ENCODE measurements around the gene MT1B.
A peak's percentile ranks its signal among the peaks of the same experiment; 100 is the strongest.

MT1B gene

DNA sequence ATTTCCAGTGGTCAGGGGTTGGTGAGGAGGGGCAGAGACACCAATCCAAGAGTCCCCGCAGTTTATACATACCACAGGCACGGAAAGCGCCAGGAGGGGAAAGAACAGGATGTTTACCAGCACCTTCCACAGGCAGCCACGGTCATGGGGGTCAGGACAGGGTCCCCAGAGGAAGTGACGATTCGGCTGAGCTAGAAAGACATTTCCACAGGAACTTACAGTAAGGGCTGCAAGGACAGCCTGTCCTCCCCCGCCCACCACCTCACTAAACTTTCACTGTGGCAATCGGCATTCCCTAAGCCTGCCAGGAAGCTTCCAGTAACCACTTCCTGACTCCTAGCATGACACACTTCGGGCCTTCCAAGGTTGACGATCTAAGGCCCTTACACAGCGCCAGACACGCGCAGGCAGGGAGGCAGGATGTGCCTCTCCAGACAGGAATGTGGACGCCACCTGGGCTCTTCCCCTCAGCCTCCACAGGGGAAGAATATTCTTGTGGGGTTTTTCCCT, 44.5 kb upstream of the MT1B start:
- TF ChIP-seq, protein P1, sequence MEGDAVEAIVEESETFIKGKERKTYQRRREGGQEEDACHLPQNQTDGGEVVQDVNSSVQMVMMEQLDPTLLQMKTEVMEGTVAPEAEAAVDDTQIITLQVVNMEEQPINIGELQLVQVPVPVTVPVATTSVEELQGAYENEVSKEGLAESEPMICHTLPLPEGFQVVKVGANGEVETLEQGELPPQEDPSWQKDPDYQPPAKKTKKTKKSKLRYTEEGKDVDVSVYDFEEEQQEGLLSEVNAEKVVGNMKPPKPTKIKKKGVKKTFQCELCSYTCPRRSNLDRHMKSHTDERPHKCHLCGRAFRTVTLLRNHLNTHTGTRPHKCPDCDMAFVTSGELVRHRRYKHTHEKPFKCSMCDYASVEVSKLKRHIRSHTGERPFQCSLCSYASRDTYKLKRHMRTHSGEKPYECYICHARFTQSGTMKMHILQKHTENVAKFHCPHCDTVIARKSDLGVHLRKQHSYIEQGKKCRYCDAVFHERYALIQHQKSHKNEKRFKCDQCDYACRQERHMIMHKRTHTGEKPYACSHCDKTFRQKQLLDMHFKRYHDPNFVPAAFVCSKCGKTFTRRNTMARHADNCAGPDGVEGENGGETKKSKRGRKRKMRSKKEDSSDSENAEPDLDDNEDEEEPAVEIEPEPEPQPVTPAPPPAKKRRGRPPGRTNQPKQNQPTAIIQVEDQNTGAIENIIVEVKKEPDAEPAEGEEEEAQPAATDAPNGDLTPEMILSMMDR (conservative IDR thresholded peaks at IDR 0.05; ENCODE audit: low read depth, low read length): no peak
- peak overlapping the region; percentile 7 for H3K4me3 ChIP-seq (ENCODE audit: low read depth, low read length)
- DNase-seq (ENCODE audit: low read depth): peak; percentile 98

DNA sequence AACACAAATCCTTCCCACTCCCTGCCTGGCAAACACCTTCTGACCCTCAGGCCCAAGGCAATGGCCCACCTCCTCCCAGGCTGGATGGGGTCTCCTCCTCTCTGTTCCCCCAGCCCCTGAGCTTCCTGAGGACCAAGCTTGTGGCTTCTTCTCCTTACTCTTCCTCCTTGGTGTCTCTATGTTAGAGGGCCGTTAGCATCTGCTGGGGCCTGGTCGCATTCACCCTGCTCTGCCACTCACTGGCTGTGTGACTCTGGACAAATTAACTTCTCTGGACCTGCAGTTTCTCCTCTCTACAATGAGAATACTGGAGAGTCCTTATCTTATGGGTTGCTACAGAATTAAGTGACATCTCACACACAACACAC, 44.0 kb upstream of the MT1B start:
- DNase-seq (ENCODE audit: low read depth): no peak
- TF ChIP-seq, protein P1 (conservative IDR thresholded peaks at IDR 0.05; ENCODE audit: low read depth, low read length): no peak
- no peak overlapping the region for H3K4me3 ChIP-seq (ENCODE audit: low read depth, low read length)

DNA sequence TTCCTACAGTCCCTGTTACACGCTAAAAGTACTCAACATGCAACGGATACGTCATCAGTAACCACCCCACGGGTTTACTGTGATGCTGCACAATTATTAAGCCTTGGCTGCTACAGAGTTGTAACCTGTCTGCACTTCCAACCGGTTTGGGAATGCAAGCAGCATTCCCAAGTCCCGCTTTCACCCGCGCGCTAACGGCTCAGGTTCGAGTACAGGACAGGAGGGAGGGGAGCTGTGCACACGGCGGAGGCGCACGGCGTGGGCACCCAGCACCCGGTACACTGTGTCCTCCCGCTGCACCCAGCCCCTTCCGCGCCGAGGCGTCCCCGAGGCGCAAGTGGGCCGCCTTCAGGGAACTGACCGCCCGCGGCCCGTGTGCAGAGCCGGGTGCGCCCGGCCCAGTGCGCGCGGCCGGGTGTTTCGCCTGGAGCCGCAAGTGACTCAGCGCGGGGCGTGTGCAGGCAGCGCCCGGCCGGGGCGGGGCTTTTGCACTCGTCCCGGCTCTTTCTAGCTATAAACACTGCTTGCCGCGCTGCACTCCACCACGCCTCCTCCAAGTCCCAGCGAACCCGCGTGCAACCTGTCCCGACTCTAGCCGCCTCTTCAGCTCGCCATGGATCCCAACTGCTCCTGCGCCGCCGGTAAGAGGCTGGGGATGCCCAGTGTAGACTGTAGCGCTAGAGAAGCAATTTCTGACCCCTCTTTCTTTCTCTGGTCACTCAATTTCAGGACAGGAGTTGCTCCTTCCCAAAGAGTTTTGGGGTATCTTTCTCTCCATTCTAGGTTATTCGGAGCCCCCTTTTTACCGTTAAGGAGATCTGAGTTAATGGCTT, 43.4 kb upstream of the MT1B start, which contains the start of gene MT2A:
MT2A (plus strand) TSS at position 542 of the 833 bp plus-strand sequence; CDS start at position 614, 72 bp downstream.
- peak; percentile 99 for DNase-seq (ENCODE audit: low read depth)
- TF ChIP-seq, protein P1 (conservative IDR thresholded peaks at IDR 0.05; ENCODE audit: low read depth, low read length): no peak
- H3K4me3 ChIP-seq (ENCODE audit: low read depth, low read length): peak within 1 kb of the TSS; percentile 87

DNA sequence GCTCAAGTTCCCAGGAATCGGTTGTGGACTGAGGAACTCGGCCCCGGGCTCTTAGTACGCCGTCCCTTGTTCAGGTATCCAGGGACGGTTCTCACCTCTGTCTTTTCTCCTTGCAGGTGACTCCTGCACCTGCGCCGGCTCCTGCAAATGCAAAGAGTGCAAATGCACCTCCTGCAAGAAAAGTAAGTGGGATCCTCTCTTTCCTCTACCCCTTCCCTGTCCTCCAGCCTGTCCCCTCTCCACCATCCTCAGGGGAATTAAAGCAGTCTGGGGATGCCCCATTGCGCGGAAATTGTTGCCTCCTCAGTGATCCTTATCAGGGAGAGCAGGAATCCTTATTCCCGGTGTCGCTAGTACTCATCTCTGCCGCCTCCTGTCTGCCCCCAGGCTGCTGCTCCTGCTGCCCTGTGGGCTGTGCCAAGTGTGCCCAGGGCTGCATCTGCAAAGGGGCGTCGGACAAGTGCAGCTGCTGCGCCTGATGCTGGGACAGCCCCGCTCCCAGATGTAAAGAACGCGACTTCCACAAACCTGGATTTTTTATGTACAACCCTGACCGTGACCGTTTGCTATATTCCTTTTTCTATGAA, 42.7 kb upstream of the MT1B start:
- DNase-seq (ENCODE audit: low read depth): no peak
- H3K4me3 ChIP-seq (ENCODE audit: low read depth, low read length): peak overlapping the region; percentile 87
- TF ChIP-seq, protein P1 (conservative IDR thresholded peaks at IDR 0.05; ENCODE audit: low read depth, low read length): peak; percentile 0

DNA sequence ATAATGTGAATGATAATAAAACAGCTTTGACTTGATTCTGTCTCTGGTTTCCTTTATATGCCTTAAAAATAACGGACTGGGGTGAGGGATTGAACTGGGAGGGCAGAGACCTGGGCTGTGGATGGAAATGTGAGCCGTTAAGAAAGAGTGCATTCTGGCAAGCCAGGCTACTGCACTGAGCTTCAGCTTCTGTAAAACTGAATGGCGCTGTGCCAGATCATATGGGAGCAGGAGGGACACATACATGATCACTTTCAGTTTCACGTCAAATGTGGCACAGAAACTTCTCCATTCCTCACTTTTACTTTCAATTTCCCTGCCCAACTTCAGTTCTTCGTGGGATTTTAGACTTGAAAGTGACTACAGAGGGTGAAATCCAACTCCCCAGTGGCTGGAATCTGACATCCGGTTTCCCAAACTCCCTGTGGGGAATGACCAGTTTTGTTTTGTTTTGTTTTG, 42.2 kb upstream of the MT1B start:
- DNase-seq (ENCODE audit: low read depth): peak; percentile 94

DNA sequence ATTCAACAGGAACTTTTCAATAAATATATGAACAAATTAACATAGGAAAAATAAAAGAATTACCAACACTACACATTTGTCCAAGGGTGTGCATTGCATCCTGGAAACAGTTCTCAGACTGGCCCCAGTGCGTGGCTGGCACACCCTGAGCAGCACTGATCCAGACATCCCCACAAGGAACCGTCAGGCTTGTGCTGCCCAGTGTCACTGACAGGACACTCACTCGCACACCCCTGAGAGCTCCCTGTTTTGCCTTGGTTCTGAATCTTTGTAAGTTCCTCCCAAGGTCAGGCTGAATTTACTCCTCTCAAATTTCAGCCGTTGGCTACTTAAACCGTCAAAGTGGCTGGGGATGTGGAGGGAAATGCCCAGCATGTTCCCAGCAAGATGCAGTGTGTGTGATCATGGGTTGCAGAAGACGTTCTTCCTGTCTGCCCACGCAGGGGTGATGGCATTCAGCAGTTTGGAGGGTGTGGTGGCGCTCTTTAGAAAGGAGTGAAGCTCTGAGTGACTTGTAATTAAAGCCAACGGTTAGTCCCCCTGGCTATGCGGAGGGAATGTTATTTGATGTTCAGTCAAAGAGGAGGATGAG, 41.6 kb upstream of the MT1B start:
- TF ChIP-seq, protein P1 (conservative IDR thresholded peaks at IDR 0.05; ENCODE audit: low read depth, low read length): peak; percentile 19
- DNase-seq (ENCODE audit: low read depth): peak; percentile 96
- peak overlapping the region; percentile 87 for H3K4me3 ChIP-seq (ENCODE audit: low read depth, low read length)

More for the DNA sequence above, 42.2 kb upstream of the MT1B start:
- TF ChIP-seq, protein P1 (conservative IDR thresholded peaks at IDR 0.05; ENCODE audit: low read depth, low read length): no peak
- H3K4me3 ChIP-seq (ENCODE audit: low read depth, low read length): peak overlapping the region; percentile 87
